ENCODE results near the gene PTPN5.

DNA sequence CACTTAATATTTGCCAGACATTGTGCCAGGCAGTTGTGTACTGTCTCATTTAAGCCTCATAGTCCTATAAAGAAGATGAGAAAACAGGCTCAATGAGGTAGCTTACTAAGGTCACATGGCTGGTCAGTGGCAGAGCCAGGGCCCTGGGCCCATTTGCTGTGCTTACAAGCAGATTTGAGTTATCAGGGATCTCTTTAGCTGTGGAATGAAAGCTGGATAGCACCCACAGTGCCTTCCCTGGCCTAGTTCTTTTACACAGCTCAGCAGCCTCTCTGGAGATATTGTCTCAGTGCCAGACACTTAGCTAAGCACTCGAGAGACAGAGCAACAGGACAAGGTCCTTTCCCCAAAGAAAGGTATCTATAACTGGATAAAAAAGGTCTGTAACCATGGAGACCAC is 86.9 kb downstream of the PTPN5 start:
- no peak for TF ChIP-seq CTCF (IDR thresholded peaks at IDR 0.05)
- TF ChIP-seq EP300 (IDR thresholded peaks at IDR 0.05) = no peak
- TF ChIP-seq POLR2AphosphoS5 (IDR thresholded peaks at IDR 0.05) = no peak
- no peak for TF ChIP-seq POLR2A (IDR thresholded peaks at IDR 0.05)

All from sigmoid colon (tissue), 4 donors.